GM18868 (cell line): ENCODE results near the gene MRPL40.
A peak's percentile ranks its signal among the peaks of the same experiment; 100 is the strongest.

Experiments
- ATAC-seq: cut with Tn5 transposase; IDR thresholded peaks from one replicate; pipeline ENCODE4 v1.9.1; 2021; ENCODE audit warnings: mild to moderate bottlenecking, moderate library complexity; ENCODE audit not compliant: unreplicated experiment

MRPL40 gene

GRCh38 chr22:19478901-19479354 lies 46.6 kb downstream of the MRPL40 start, which contains the start of gene UFD1:
UFD1 (minus strand) TSS chr22:19479193; CDS start chr22:19479085, 108 bp downstream.
- peak; percentile 55 for ATAC-seq

DNA sequence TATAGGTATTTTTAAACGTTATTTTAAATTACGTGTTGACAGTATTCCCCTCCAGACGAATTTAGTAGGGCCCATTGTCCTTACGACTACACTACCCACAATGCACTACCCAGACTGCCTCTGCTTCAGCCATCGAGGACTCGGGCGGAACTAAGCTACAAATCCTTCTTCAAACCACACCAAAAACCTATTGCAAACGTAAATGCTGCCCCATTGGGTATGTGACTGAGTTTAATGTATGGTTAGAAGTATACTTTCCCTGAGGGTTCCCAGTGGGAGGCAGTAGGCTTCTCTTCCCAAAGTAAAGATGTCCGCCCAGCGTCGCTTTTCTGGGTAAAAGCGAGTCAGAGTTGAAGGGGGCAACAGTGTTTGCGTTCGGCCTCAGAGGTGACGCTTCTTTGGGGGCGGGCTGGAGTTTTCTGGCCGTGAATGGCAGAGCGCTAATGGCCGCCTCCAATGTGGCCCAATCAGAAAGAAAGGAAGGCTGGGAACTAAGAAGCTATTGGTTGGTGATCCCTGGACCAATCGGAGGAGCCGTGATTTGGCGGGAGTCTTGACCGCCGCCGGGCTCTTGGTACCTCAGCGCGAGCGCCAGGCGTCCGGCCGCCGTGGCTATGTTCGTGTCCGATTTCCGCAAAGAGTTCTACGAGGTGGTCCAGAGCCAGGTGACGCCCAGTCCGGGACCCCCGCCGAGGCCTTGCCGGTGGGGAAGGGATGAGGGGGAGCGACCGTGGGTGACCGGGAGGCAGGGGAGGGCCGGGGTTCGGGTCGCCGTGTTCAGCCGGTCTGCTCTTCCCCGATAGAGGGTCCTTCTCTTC lies 47.2 kb downstream of the MRPL40 start, which contains the start of gene CDC45:
Gene CDC45 (plus strand): TSS at position 566 of the 818 bp plus-strand sequence. CDS start 49 bp downstream, at position 615.
- peak; percentile 89 for ATAC-seq

- no peak for ATAC-seq
These were observed 47.8 kb downstream of the MRPL40 start for GRCh38 chr22:19480173-19480568.

- ATAC-seq: no peak
These were observed 48.4 kb downstream of the MRPL40 start for GRCh38 chr22:19480789-19481188.

DNA sequence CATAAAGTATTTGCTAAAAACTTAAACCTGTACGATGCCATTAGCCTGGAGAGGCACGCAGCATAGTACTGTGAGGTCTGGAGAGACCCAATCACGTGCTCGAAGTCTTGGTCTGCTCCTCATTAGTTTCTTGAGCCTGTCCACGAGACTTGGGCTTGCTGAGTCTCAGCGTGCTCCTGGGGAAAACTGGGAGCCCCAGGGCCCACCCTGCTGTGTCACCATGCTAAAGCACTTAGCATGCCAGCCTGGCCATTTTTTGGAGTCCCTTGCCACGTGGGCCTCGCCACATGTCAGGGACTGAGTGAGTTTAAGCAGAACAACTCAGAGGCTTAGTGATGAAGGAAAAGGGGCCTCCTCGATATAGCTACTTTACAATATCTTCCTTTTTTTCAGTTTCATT lies 50.0 kb downstream of the MRPL40 start:
- ATAC-seq: no peak

DNA sequence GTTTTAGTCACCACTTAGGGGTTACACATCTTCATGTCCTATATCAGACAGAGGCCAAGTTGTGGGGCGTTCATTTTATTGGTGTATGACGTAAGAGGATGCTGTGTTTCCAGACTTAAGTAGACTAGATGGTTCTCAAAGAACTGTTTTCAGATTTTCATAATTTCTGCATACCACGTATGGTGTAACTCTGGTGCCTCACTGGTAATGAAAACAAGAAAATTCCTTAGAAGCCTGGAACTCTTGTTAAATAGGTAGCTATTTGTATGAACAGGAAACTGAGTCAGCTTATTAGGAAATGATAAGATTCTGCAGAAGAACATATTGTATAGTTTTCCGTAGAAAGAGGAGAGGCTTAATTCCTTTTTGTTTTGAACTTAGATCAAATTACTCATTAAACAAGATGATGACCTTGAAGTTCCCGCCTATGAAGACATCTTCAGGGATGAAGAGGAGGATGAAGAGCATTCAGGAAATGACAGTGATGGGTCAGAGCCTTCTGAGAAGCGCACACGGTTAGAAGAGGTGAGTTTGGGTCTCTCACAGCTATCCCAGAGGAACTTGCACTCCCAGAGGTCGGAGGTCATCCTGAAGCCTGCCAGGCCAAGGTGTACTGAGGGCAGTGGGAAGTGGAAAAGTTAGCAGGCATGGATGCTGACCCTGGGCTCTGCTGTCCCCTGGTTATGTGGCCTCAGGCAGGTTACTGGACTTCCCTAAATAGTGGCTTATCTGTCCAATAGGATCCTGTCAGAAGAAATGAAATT lies 51.3 kb downstream of the MRPL40 start:
- ATAC-seq: no peak
